GM19035 (cell line): ENCODE data around the gene TTC3.

Experiments used
- ATAC-seq: cut with Tn5 transposase; IDR thresholded peaks from one replicate; pipeline ENCODE4 v1.9.1; 2021; ENCODE audit not compliant: unreplicated experiment

Gene TTC3

GRCh38 chr21:37244501-37245095 lies 171.5 kb downstream of the TTC3 start:
- no peak for ATAC-seq

- ATAC-seq = no peak
These were observed 172.1 kb downstream of the TTC3 start for GRCh38 chr21:37245151-37245550.

- no peak for ATAC-seq
These were observed 175.2 kb downstream of the TTC3 start for GRCh38 chr21:37248298-37248697.

- no peak for ATAC-seq
These were observed 176.3 kb downstream of the TTC3 start for GRCh38 chr21:37249112-37249904.

GRCh38 chr21:37251294-37251634 lies 178.2 kb downstream of the TTC3 start:
- ATAC-seq = no peak
